Transverse colon (tissue), 4 donors: Measurements from ENCODE around the gene ZC3HAV1L. TPM values are rescaled to one million over a fixed set of nuclear protein-coding genes. Genes with fewer than 3 reads are reported as not detected.
A peak's percentile ranks its signal among the peaks of the same experiment; 100 is the strongest.

Experiments
- DNase-seq: peaks from one replicate; pipeline ENCODE4 v3.0.0-alpha.2; 2019
- H3K27ac ChIP-seq, 4 donors: fragments of 200-600 bp; sonication (generic); 2 replicates each; pipeline ENCODE4 v1.5.1; 2016 to 2018; ENCODE audit warnings: inconsistent platforms in 4 of 4
- H3K27me3 ChIP-seq: fragments of 200-600 bp; sonication (generic); 2 replicates; pipeline ENCODE4 v1.5.1; 2017; ENCODE audit warnings: inconsistent platforms
- H3K36me3 ChIP-seq, 4 donors: fragments of 200-600 bp; sonication (generic); 2 replicates each; pipeline ENCODE4 v1.5.1; 2017 to 2019; ENCODE audit warnings: inconsistent platforms in 4 of 4
- H3K4me1 ChIP-seq, 4 donors: fragments of 200-600 bp; sonication (generic); 2 replicates each; pipeline ENCODE4 v1.5.1; 2017 to 2020; ENCODE audit warnings: inconsistent platforms in 4 of 4
- H3K4me3 ChIP-seq, 4 donors: fragments of 200-600 bp; sonication (generic); 1 replicate in 1 of 4; 2 replicates in 3 of 4; pipeline versions ENCODE4 v1.5.1 to v1.6.1; 2017 to 2019; ENCODE audit warnings: inconsistent platforms in 4 of 4
- H3K9me3 ChIP-seq, 2 donors: fragments of 200-600 bp; sonication (generic); 2 replicates each; pipeline ENCODE4 v1.5.1; 2017 to 2019; ENCODE audit warnings: inconsistent platforms in 2 of 2
- EP300 ChIP-seq: sonication (generic); formaldehyde crosslinking; IDR thresholded peaks from one replicate; pipeline ENCODE4 v1.6.1; 2017; ENCODE audit warnings: antibody characterized with exemption, low read depth
- POLR2A ChIP-seq: fragments of 450-650 bp; IDR thresholded peaks from one replicate; pipeline ENCODE4 v1.6.1; 2016; ENCODE audit warnings: antibody characterized with exemption, mild to moderate bottlenecking, moderate library complexity
- POLR2AphosphoS5 ChIP-seq, 3 donors: sonication (generic); formaldehyde crosslinking; IDR thresholded peaks; one replicate each; pipeline ENCODE4 v1.6.1; 2016; ENCODE audit warnings: antibody characterized with exemption in 3 of 3
- WGBS, 2 donors: methylation state at CpG; one replicate each; pipeline ENCODE4 v1.1.5; 2018; ENCODE audit warnings: low coverage in 1 of 2; 5-methylcytosine and 5-hydroxymethylcytosine counted together
- in situ Hi-C, 4 donors: fragments of 200-750 bp; cut with MboI; loops; one replicate each; pipeline versions ENCODE4 v1.15.0 to v1.15.1; 2017; ENCODE audit warnings: low sequenced_read_pairs in 3 of 4, low pct_ligation_motif_present in 1 of 4, low pct_unique_long_range_greater_than_20kb in 1 of 4
- intact Hi-C: fragments of 100-400 bp; cut with DNase I; formaldehyde crosslinking; loops from one replicate; pipeline ENCODE4 v1.15.1; 2023; ENCODE audit warnings: low total_unique reads
- total RNA-seq, 4 donors: library from RNA; depleted of rRNA; stranded (reverse); fragments of >200 nt; gene quantifications; one replicate each; pipeline ENCODE4 v1.1.0, GENCODE V29; 2016
- TF ChIP-seq, protein P1 (sequence below), 5 experiments: fragments of 200-600 bp in 3 of 5; fragments of 450-650 bp in 2 of 5; sonication (generic) in 3 of 5; IDR thresholded peaks; 1 replicate in 2 of 5; 2 replicates in 3 of 5; pipeline ENCODE4 v1.5.1; 2016 to 2017; ENCODE audit warnings: antibody characterized with exemption in 5 of 5, inconsistent platforms in 3 of 5, mild to moderate bottlenecking in 2 of 5, moderate library complexity in 1 of 5

Gene ZC3HAV1L
- total RNA-seq, 4 donors from 2014 or later: 5.2 to 71.4 (median 14.7) TPM

DNA sequence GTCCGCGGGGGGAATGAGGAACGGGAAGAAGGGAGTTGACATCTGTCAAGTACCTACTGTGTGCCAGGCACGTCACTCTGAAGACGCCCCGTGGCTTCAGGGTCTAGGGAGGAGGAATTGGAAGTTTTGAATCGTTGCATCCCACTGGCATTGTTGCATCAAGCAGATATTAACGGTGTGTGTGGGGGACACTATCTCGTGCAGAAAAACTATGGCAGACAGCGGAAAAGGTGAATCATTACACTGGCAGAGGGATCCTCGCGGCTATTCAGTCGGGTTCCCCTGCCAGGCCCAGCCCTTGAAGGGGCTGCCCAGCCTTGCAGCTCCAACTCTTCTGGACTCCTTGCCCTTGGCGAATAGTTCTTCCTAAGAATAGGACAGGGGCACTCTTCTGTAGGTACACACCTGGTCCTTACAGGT is 53.6 kb downstream of the ZC3HAV1L start:
- Histone ChIP-seq H3K4me3 (peak overlapping the region in 3 of 4 donors; percentile 58 to 64 (median 62)), H3K27me3 (peaks cover 8% of the 10 kb centered on the region), H3K27ac (no peak overlapping the region), H3K36me3 (no peaks in the 10 kb centered on the region), H3K9me3 (no peaks in the 10 kb centered on the region), H3K4me1 (peaks cover 0 to 17% (median 16%) of the 10 kb centered on the region in 4 donors)
- intact Hi-C loops (no loop called here), in situ Hi-C loops (no loop called here)
- WGBS, 2 donors: 34 to 35% methylated on average over 10 to 14 of the region's 14 CpGs
- TF ChIP-seq EP300: no peak
- no peak for TF ChIP-seq POLR2A
- TF ChIP-seq, protein P1, sequence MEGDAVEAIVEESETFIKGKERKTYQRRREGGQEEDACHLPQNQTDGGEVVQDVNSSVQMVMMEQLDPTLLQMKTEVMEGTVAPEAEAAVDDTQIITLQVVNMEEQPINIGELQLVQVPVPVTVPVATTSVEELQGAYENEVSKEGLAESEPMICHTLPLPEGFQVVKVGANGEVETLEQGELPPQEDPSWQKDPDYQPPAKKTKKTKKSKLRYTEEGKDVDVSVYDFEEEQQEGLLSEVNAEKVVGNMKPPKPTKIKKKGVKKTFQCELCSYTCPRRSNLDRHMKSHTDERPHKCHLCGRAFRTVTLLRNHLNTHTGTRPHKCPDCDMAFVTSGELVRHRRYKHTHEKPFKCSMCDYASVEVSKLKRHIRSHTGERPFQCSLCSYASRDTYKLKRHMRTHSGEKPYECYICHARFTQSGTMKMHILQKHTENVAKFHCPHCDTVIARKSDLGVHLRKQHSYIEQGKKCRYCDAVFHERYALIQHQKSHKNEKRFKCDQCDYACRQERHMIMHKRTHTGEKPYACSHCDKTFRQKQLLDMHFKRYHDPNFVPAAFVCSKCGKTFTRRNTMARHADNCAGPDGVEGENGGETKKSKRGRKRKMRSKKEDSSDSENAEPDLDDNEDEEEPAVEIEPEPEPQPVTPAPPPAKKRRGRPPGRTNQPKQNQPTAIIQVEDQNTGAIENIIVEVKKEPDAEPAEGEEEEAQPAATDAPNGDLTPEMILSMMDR (IDR thresholded peaks at IDR 0.05): no peak
- no peak for TF ChIP-seq POLR2AphosphoS5 (IDR thresholded peaks at IDR 0.05)
- no peak for DNase-seq

DNA sequence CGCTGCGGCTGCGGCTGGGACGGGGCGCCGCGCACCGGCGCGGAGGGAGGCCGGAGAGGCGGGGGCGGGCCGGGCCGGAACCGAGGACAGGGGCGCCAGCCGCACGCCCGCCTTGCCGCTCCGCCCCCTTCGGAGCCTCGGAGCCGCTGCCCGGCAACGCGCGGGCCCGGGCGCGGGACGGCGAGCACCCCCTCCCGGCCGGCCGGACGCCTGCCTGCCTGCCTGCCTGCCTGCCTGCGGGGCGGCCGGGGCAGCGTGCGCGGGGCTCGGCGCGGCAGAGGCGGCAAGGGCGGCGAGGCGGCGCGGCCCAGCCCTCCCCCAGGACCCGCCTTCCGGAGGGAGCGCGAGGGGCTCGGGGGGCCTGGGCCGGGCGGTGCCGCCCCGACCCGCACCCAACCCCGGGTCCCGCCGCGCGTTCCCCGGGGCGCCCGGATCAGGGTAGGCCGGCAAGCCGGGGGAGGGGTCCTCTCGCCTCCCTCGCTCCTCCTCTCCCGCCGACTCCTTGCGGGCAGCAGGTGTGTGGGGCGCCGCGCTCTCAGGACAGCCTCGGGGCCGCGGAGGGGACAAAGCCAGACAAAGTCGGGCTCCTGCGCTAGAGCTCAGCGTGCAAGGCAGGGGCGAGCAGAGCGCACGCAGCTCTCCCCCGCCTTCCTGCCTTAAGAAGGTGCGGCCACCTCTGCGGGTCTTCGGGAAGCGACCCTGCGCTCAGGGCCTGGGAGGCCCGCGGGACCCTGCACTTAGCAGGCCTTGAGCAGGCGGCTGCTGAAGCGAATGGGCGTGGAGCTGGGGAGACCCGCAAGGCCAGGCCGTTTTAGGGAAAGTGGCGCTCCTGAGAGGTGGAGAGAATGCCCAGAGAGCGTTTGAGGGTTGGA is 54.3 kb downstream of the ZC3HAV1L start, which contains the start of gene KIAA1549:
Gene KIAA1549, minus strand, starts transcription at position 58 of the 872 bp plus-strand sequence. CDS start 120 bp downstream, outside the sequence.
- Histone ChIP-seq H3K27me3 (peaks cover 8% of the 10 kb centered on the region), H3K27ac (peak within 1 kb of the TSS in 2 of 4 donors; percentile 43 to 53), H3K4me1 (peaks cover 0 to 17% (median 16%) of the 10 kb centered on the region in 4 donors), H3K9me3 (no peaks in the 10 kb centered on the region), H3K4me3 (peak within 1 kb of the TSS; percentile 55 to 68 (median 61)), H3K36me3 (no peaks in the 10 kb centered on the region)
- intact Hi-C loops: no loop called here
- DNase-seq: peak; percentile 71
- in situ Hi-C loops: no loop called here
- 1% methylated on average over 56 of the region's 105 CpGs; no CpG with 5 or more reads in 1 of the 2 donors for WGBS, 2 donors
- TF ChIP-seq POLR2A (no peak), EP300 (no peak)
- TF ChIP-seq, protein P1 (IDR thresholded peaks at IDR 0.05): no peak

DNA sequence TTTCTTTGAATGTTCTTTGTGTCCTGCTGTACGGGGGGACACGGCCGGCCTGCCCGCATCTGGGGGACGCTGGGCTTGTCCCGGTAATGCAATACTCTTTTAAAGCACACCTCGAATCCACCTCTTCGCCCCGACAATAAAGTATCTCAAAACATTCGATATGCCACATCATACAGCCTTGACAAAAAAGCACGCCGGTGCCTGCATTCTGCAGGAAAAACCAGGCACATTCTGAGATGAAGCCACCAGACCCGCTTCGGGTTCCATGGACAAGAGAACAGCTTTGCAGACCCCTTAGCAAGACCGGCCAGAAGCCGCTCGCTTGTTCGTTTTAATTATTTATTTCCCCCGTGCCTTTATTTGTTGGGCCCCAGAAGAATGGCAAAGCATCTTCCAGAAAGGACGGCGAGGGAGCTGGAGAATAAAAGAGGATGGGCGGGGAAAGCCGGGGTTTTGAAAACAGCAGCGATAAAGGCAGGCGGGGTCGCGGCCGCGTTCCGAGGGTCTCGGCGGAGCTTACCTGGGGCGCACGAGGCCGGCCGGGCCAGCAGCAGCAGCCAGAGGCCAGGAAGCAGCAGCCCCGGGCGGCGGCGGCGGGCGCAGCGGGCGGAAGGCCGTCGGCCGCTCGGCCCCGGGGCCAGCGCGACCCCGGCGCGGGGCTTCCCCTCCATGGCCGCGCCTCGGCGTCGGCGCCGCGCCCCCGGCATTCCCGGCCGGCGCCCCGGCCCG is 55.1 kb downstream of the ZC3HAV1L start:
- H3K9me3 ChIP-seq: no peaks in the 10 kb centered on the region
- intact Hi-C loops (no loop called here), in situ Hi-C loops (no loop called here)
- TF ChIP-seq, protein P1 (IDR thresholded peaks at IDR 0.05): no peak
- TF ChIP-seq POLR2AphosphoS5 (IDR thresholded peaks at IDR 0.05): no peak
- TF ChIP-seq EP300: no peak
- no peak for TF ChIP-seq POLR2A
- peaks cover 0 to 17% (median 16%) of the 10 kb centered on the region in 4 donors for H3K4me1 ChIP-seq
- peak overlapping the region in 2 of 4 donors; percentile 43 to 48 for H3K27ac ChIP-seq
- 1 to 2% methylated on average over 11 to 37 of the region's 68 CpGs for WGBS, 2 donors
- H3K4me3 ChIP-seq: peak overlapping the region; percentile 51 to 68 (median 60)
- no peak for DNase-seq
- H3K27me3 ChIP-seq: peaks cover 8% of the 10 kb centered on the region
- no peaks in the 10 kb centered on the region for H3K36me3 ChIP-seq

DNA sequence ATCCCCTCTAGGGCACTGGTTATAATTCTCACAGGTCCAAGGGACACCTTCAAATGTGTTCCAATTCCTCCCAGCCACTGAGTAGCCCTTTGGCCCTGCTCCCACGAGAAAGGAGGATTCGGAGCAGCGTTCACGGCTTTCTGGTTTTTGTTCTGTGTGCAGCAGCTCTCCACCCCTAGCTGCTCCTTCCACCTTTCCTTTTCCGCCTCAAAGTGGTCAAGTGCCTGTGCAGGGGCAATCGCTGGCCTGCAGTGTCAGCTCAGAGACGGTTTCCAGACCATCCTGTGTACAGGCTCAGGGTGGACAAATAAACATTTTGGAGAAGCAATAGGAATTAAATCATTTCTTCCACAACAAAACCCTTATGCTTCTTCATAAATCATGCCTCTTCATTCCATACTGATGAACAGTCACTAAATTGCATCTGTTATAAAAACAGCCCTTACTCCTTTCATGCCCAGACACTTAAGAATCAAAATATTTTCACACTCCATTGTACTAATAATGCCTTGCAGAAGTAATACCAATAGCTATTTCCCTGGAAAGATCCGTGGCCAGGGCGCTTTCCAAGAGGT is 55.8 kb downstream of the ZC3HAV1L start:
- Histone ChIP-seq H3K9me3 (no peaks in the 10 kb centered on the region), H3K4me3 (peak overlapping the region in 3 of 4 donors; percentile 51 to 68 (median 64)), H3K36me3 (no peaks in the 10 kb centered on the region), H3K27ac (no peak overlapping the region), H3K27me3 (peaks cover 8% of the 10 kb centered on the region), H3K4me1 (peaks cover 0 to 17% (median 16%) of the 10 kb centered on the region in 4 donors)
- WGBS, 2 donors: 5 to 32% methylated on average over 3 to 9 of the region's 9 CpGs
- in situ Hi-C loops (no loop called here), intact Hi-C loops (no loop called here)
- no peak for DNase-seq
- TF ChIP-seq POLR2A: no peak
- TF ChIP-seq POLR2AphosphoS5 (IDR thresholded peaks at IDR 0.05): no peak
- no peak for TF ChIP-seq EP300
- TF ChIP-seq, protein P1 (IDR thresholded peaks at IDR 0.05): no peak
